IgD-negative memory B cell (primary cell): ENCODE measurements around the gene NUAK1. TPM values are rescaled to one million over a fixed set of nuclear protein-coding genes. Genes with fewer than 3 reads are reported as not detected.

Source experiments
- H3K27ac Mint-ChIP-seq, 3 donors: one replicate each; pipeline ENCODE4 v1.8.0; 2020 to 2022; ENCODE audit warnings: mild to moderate bottlenecking in 3 of 3, mixed read lengths in 3 of 3, moderate library complexity in 1 of 3
- H3K27me3 Mint-ChIP-seq: one replicate; pipeline ENCODE4 v1.8.0; 2021; ENCODE audit warnings: mixed read lengths
- H3K36me3 Mint-ChIP-seq: one replicate; pipeline ENCODE4 v1.8.0; 2020; ENCODE audit warnings: mild to moderate bottlenecking, mixed read lengths
- H3K4me1 Mint-ChIP-seq, 3 donors: one replicate each; pipeline ENCODE4 v1.8.0; 2020 to 2022; ENCODE audit warnings: mixed read lengths in 3 of 3, mild to moderate bottlenecking in 1 of 3
- H3K4me3 Mint-ChIP-seq, 4 donors: one replicate each; pipeline ENCODE4 v1.8.0; 2020 to 2022; ENCODE audit warnings: mild to moderate bottlenecking in 4 of 4, mixed read lengths in 4 of 4, moderate library complexity in 3 of 4
- H3K9me3 Mint-ChIP-seq, 3 donors: one replicate each; pipeline ENCODE4 v1.8.0; 2020 to 2021; ENCODE audit warnings: mixed read lengths in 3 of 3, mild to moderate bottlenecking in 1 of 3
- polyA plus RNA-seq: library from polyadenylated mRNA; unstranded; fragments of 300-500 nt; fragmentation: Illumina TruSeq; gene quantifications from one replicate; pipeline ENCODE4 v1.2.3, GENCODE V29; 2021

NUAK1 gene
- polyA plus RNA-seq, 1 donor from 2014 or later = not detected

GRCh38 chr12:106128585-106129328, 10.0 kb downstream of the NUAK1 start:
- Mint-ChIP-seq H3K4me3 (no peak overlapping the region), H3K36me3 (no peaks in the 10 kb centered on the region)

GRCh38 chr12:106127338-106128126, 11.2 kb downstream of the NUAK1 start:
- Mint-ChIP-seq H3K27ac (no peak overlapping the region), H3K4me3 (no peak overlapping the region), H3K36me3 (no peaks in the 10 kb centered on the region), H3K9me3 (no peaks in the 10 kb centered on the region), H3K4me1 (no peaks in the 10 kb centered on the region), H3K27me3 (peaks cover 7% of the 10 kb centered on the region)

More at GRCh38 chr12:106128585-106129328, 10.0 kb downstream of the NUAK1 start:
- peaks cover 7% of the 10 kb centered on the region for H3K27me3 Mint-ChIP-seq
- no peak overlapping the region for H3K27ac Mint-ChIP-seq
- no peaks in the 10 kb centered on the region for H3K4me1 Mint-ChIP-seq
- no peaks in the 10 kb centered on the region for H3K9me3 Mint-ChIP-seq

GRCh38 chr12:106126441-106127337, 12.1 kb downstream of the NUAK1 start:
- H3K27ac Mint-ChIP-seq = no peak overlapping the region
- no peaks in the 10 kb centered on the region for H3K36me3 Mint-ChIP-seq
- no peaks in the 10 kb centered on the region for H3K4me1 Mint-ChIP-seq
- H3K27me3 Mint-ChIP-seq = peaks cover 7% of the 10 kb centered on the region
- no peak overlapping the region for H3K4me3 Mint-ChIP-seq
- no peaks in the 10 kb centered on the region for H3K9me3 Mint-ChIP-seq

DNA sequence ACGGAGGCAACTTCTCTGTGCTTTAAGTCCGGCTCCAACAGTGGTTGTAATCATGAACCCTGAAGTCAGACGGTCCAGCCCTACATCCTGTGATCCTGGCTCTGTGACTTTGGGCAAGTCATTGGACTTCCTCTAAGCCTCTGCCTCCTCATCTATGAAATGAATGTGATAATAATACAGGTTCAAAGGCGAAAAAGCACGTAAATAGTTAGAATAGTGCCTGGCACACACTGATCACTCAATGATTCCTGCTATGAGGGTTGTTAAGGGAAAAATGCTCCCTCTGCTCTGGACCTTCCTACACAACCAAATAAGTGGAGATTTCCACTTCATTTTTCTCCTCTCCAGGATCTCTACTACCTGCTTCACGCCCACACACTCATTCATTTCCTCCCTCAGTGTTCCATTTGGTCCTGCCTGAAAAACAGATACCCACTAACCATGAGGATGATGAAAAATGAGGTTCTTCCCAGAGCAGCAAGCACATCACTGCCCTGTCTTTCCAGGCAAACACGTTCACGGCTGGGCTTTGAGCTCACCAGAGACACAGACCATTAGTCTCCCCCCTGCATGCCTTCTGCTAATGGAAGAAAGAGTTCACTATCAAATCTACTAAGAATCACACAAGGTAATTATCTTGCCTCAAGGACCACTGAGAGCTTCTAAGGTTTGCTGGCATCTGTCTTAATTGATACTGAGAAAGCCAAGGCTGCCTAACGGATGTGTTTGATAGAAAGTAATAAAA, 13.2 kb downstream of the NUAK1 start:
- no peaks in the 10 kb centered on the region for H3K36me3 Mint-ChIP-seq
- H3K27ac Mint-ChIP-seq = no peak overlapping the region
- H3K9me3 Mint-ChIP-seq = no peaks in the 10 kb centered on the region
- peaks cover 7% of the 10 kb centered on the region for H3K27me3 Mint-ChIP-seq
- H3K4me1 Mint-ChIP-seq = no peaks in the 10 kb centered on the region
- H3K4me3 Mint-ChIP-seq = no peak overlapping the region

DNA sequence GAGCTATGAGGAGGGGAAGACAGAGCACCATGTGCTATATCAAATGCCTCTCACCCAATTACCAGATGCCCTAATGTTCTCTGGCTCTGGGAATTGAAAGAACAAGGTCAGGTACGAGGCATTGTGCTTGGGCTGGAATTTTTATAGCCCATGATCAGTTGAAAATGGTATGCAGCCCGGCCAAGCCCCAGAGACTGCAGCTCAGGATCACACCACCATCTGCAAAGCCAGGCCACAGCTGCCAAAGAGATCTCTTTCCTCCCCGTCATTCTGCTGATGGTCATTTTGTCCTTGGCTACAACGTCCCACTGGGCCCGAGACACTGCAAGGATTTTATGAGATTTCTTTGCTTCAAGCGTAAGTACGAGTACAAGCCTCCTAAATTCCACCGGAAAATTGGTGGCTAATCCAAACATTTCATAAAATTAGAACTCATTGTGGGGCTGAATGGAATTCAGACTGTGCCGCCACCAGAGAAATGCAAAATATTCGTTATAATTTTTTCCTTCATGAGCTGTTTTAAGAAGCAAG, 15.1 kb downstream of the NUAK1 start:
- no peak overlapping the region for H3K27ac Mint-ChIP-seq

GRCh38 chr12:106123110-106123509, 15.6 kb downstream of the NUAK1 start:
- H3K4me3 Mint-ChIP-seq = no peak overlapping the region
- no peaks in the 10 kb centered on the region for H3K36me3 Mint-ChIP-seq
- peaks cover 0 to 3% (median 0%) of the 10 kb centered on the region in 3 donors for H3K4me1 Mint-ChIP-seq
- peaks cover 10% of the 10 kb centered on the region for H3K27me3 Mint-ChIP-seq
- no peak overlapping the region for H3K27ac Mint-ChIP-seq
- no peaks in the 10 kb centered on the region for H3K9me3 Mint-ChIP-seq

More for the DNA sequence above, 15.1 kb downstream of the NUAK1 start:
- Mint-ChIP-seq H3K27me3 (peaks cover 10% of the 10 kb centered on the region), H3K4me3 (no peak overlapping the region), H3K9me3 (no peaks in the 10 kb centered on the region), H3K36me3 (no peaks in the 10 kb centered on the region), H3K4me1 (peaks cover 0 to 3% (median 0%) of the 10 kb centered on the region in 3 donors)

DNA sequence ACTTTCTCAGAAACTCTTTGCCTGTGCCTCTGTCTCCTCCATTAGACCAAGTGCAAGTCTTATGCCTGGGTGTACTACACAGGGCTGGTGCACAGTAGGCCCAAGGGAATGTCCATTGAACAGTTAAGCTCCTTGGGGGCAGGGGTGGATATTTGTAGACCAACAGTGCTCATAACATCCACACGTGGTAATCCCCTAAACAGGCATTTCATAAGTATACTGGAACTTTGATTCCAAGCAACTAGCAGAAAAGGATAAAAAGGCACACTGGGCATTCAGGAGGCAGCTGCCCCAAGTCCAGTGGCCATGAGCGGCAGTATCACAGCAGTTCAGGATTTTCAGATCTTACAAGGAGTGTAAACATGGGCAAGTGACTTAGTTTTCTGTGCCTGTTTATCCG, 16.8 kb downstream of the NUAK1 start:
- Mint-ChIP-seq H3K4me3 (no peak overlapping the region), H3K27ac (no peak overlapping the region), H3K4me1 (peaks cover 0 to 3% (median 0%) of the 10 kb centered on the region in 3 donors), H3K27me3 (peaks cover 10% of the 10 kb centered on the region), H3K9me3 (no peaks in the 10 kb centered on the region), H3K36me3 (no peaks in the 10 kb centered on the region)

DNA sequence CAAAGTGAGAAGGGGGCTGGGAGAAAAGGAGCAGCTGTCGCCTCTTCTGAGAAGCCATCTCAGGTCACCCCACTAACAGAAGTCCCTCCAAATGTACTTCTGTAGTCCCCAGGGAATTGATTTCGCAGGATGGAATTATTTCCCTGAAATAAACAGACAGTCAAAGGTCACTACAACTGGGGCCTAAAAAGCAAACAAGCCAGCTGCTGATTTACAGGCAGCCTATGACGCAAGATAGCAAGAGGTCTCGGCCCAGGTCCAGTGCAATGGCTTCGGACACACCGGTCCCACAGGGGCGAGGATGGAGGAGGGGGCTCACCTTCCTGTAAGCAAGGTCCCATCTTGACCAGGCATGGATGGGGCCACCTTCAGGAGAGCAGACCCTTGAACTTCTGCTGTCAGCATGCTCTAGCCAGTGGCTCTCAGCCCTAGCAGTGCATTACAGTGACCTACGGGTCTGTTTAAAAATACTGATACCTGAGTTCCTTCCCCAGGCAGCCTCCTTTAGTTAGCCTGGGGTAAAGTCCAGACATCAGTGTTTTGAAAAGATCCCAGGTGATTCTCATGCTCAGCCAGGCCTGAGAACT, 18.1 kb downstream of the NUAK1 start:
- Mint-ChIP-seq H3K4me3 (no peak overlapping the region), H3K4me1 (peaks cover 0 to 3% (median 0%) of the 10 kb centered on the region in 3 donors), H3K36me3 (no peaks in the 10 kb centered on the region), H3K27ac (no peak overlapping the region), H3K27me3 (peaks cover 8% of the 10 kb centered on the region), H3K9me3 (no peaks in the 10 kb centered on the region)

GRCh38 chr12:106119301-106119700, 19.5 kb downstream of the NUAK1 start:
- peaks cover 4% of the 10 kb centered on the region for H3K27me3 Mint-ChIP-seq
- H3K9me3 Mint-ChIP-seq = no peaks in the 10 kb centered on the region
- no peak overlapping the region for H3K4me3 Mint-ChIP-seq
- H3K36me3 Mint-ChIP-seq = no peaks in the 10 kb centered on the region
- peaks cover 0 to 3% (median 0%) of the 10 kb centered on the region in 3 donors for H3K4me1 Mint-ChIP-seq
- no peak overlapping the region for H3K27ac Mint-ChIP-seq

GRCh38 chr12:106118381-106119130, 20.2 kb downstream of the NUAK1 start:
- peaks cover 4% of the 10 kb centered on the region for H3K27me3 Mint-ChIP-seq
- H3K9me3 Mint-ChIP-seq = no peaks in the 10 kb centered on the region
- H3K27ac Mint-ChIP-seq = peak overlapping the region in 1 of 3 donors; percentile 55
- no peak overlapping the region for H3K4me3 Mint-ChIP-seq
- H3K36me3 Mint-ChIP-seq = no peaks in the 10 kb centered on the region
- peaks cover 0 to 3% (median 0%) of the 10 kb centered on the region in 3 donors for H3K4me1 Mint-ChIP-seq

GRCh38 chr12:106115440-106115839, 23.3 kb downstream of the NUAK1 start:
- Mint-ChIP-seq H3K36me3 (no peaks in the 10 kb centered on the region), H3K4me1 (peaks cover 0 to 3% (median 0%) of the 10 kb centered on the region in 3 donors), H3K27me3 (peaks cover 6% of the 10 kb centered on the region), H3K9me3 (no peaks in the 10 kb centered on the region), H3K27ac (no peak overlapping the region), H3K4me3 (no peak overlapping the region)

- Mint-ChIP-seq H3K9me3 (no peaks in the 10 kb centered on the region), H3K36me3 (no peaks in the 10 kb centered on the region), H3K27me3 (peaks cover 14% of the 10 kb centered on the region), H3K4me1 (peaks cover 0 to 2% (median 0%) of the 10 kb centered on the region in 3 donors), H3K4me3 (no peak overlapping the region), H3K27ac (no peak overlapping the region)
Measured at GRCh38 chr12:106114447-106115068, 24.2 kb downstream of the NUAK1 start.
